ENCODE measurements around the gene VPS37C.
"Not testable (repeated sequence)": the region's sequence is repeated elsewhere in the genome, so short reads cannot be mapped to it uniquely, and the experiment has no call there.

Gene VPS37C

DNA sequence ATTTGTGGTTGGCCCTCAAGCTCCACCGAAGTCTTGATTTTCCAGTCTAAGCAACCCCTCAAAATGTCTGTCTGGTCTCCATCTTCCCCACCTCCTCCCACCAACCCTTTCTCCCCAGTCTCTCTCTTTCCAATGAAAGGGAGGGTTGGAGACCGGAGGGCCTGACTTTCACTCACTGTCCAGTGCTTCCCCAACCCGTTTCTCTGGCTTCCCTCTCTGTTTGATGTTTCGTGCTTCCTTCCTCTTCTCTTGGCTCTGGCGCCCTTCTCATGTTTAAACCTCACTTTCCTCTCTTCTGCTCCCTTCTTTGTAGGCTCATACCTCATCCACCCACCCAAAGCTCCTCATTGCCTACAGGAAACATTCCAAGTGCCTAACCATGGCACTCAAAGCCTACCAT is 11.1 kb upstream of the VPS37C start:
- DNase-seq (ENCODE audit: insufficient read length, low spot score) (no peak), FAIRE-seq (no peak)

DNA sequence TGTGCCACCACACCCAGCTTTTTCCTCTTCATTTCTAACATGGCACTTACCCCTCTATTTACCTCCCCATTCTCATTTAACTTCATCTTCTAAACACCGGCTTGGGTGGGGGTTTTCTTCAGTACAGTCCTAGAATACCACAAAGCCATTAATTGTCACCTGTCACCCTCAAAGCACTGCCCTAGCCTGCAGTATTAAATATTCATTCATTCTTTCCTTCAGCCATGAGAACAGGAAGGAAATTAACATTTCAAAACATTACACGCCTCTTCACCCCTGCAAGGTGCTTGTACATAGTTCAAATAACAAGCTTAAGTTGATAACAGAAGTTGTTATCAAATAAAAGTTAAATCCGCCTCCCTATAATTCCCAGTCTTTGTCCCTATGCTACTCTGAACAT is 10.7 kb upstream of the VPS37C start:
- DNase-seq (ENCODE audit: insufficient read length, low spot score) (no peak), FAIRE-seq (no peak)
- TF ChIP-seq, protein P1, sequence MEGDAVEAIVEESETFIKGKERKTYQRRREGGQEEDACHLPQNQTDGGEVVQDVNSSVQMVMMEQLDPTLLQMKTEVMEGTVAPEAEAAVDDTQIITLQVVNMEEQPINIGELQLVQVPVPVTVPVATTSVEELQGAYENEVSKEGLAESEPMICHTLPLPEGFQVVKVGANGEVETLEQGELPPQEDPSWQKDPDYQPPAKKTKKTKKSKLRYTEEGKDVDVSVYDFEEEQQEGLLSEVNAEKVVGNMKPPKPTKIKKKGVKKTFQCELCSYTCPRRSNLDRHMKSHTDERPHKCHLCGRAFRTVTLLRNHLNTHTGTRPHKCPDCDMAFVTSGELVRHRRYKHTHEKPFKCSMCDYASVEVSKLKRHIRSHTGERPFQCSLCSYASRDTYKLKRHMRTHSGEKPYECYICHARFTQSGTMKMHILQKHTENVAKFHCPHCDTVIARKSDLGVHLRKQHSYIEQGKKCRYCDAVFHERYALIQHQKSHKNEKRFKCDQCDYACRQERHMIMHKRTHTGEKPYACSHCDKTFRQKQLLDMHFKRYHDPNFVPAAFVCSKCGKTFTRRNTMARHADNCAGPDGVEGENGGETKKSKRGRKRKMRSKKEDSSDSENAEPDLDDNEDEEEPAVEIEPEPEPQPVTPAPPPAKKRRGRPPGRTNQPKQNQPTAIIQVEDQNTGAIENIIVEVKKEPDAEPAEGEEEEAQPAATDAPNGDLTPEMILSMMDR (IDR thresholded peaks at IDR 0.05; ENCODE audit: insufficient read depth, missing control alignments), result no peak

More for the DNA sequence above, 11.1 kb upstream of the VPS37C start:
- TF ChIP-seq, protein P1 (IDR thresholded peaks at IDR 0.05; ENCODE audit: insufficient read depth, missing control alignments), result no peak

DNA sequence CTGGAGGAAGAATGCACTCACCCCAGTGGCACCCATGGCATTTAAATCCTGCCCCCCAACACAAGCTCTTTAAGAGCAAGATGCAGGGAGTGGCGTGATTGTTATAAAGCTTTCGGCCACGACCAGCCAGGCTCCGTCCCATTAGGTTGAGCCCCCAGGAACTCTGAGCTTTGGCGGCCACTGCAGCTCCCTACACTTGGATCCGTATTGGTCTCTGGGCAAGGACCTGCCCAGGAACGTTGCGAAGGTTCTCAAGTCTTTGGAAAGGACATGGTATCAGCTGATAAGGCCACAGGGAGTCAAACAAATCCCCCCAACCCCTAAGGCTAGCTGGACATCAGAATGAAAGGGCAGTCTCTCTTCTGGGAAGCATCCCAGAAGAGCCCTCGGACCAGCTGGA is 9.3 kb upstream of the VPS37C start:
- TF ChIP-seq, protein P1 (IDR thresholded peaks at IDR 0.05; ENCODE audit: insufficient read depth, missing control alignments), result no peak

DNA sequence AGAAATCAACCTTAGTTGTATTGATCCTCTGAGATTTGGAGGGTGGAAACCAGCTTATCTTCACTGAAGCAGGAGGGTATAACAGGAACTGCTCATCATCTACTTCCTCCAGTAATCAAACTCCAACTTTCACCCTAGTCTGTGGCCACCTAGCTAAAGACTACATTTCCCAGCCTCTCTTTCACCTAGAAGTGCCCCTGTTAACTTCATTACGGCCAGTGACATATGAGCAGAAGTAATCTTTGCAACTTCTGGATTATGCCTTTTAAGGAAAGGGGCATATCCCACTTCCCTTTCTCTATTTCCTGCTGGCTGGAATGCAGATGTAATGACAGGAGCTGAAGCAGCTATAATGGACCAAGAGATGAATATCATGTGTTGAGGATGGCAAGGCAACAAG is 7.6 kb upstream of the VPS37C start:
- no peak for DNase-seq (ENCODE audit: insufficient read length, low spot score)
- FAIRE-seq, result no peak
- TF ChIP-seq, protein P1 (IDR thresholded peaks at IDR 0.05; ENCODE audit: insufficient read depth, missing control alignments), result no peak

More for the DNA sequence above, 9.3 kb upstream of the VPS37C start:
- DNase-seq (ENCODE audit: insufficient read length, low spot score) (no peak), FAIRE-seq (no peak)

DNA sequence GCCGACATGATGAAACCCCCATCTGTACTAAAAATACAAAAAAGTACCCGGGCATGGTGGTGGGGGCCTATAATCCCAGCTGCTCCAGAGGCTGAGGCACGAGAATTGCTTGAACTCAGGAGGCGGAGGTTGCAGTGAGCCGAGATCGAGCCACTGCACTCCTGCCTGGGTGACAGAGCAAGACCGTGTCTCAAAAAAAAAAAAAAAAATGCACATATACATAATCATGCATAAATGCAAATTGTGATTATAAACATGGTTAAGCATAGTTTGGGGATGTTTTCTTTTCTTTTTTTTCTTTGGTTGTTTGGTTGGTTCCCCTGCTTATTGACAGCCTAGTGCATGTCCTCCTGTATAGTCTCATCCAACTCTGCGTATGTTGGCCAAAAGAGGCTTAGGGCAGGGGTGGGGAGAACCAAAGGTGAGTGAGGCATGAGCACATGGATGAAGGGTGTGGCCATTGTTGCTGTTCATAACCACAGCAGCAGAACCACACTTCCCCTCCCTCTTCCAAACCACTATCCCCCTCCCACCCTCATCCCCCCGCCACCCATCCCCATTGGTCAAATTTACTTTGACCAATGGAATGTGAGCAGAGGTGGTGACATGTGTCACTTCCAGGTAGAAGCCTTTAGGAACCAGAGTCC is 6.9 kb upstream of the VPS37C start:
- FAIRE-seq (no peak), DNase-seq (ENCODE audit: insufficient read length, low spot score) (no peak)
- TF ChIP-seq, protein P1 (IDR thresholded peaks at IDR 0.05; ENCODE audit: insufficient read depth, missing control alignments), result no peak

DNA sequence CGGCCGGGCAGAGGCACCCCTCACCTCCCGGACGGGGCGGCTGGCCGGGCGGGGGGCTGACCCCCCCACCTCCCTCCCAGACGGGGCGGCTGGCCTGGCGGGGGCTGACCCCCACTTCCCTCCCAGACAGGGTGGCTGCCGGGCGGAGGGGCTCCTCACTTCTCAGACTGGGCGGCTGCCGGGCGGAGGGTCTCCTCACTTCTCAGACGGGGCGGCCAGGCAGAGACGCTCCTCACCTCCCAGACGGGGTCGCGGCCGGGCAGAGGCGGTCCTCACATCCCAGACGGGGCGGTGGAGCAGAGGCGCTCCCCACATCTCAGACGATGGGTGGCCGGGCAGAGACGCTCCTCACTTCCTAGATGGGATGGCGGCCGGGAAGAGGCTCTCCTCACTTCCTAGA is 5.1 kb upstream of the VPS37C start:
- not testable (repeated sequence) for FAIRE-seq; DNase-seq (ENCODE audit: insufficient read length, low spot score)

DNA sequence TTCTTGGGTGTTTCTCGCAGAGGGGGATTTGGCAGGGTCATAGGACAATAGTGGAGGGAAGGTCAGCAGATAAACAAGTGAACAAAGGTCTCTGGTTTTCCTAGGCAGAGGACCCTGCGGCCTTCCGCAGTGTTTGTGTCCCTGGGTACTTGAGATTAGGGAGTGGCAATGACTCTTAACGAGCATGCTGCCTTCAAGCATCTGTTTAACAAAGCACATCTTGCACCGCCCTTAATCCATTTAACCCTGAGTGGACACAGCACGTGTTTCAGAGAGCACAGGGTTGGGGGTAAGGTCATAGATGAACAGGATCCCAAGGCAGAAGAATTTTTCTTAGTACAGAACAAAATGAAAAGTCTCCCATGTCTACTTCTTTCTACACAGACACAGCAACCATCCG is 4.6 kb upstream of the VPS37C start:
- DNase-seq (ENCODE audit: insufficient read length, low spot score); FAIRE-seq: not testable (repeated sequence)

DNA sequence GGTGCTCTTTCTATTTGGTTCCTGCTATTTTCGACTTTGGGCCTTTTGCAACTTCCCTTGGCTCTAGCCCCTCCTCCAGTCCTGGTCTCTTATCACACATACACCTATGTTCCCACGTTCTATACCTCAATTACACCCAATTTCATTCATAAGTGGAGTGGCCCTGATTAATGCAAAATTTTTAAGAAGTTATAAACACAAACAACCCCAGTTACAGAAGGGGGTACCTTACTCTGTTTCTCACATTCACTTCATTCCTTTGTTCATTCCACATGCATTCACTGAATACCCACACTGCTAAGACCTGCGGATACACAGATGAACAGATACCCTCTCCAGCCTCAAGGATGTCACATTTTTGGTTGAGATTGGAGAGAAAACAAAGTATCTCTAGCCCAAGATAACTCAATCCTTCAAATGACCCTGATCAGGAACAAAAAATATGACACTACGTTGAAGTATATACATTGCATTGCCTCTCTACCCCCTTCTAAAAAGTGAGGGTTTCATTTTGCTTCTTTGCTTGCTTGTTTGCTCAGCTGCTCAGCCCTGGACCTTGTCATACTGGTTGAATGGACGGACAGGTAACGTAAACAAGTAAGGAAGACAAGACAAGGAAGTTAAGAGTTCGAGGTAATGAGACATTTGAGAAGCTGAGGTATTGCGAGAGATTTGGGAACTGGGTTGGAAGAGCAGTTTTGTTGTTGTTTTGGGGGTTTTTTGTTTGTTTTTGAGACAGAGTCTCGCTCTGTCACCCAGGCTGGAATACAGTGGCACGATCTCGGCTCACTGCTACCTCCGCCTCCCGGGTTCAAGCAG is 3.6 kb upstream of the VPS37C start:
- FAIRE-seq (no peak), DNase-seq (ENCODE audit: insufficient read length, low spot score) (no peak)
- TF ChIP-seq, protein P1 (IDR thresholded peaks at IDR 0.05; ENCODE audit: insufficient read depth, missing control alignments), result no peak

Data from D721Med (cell line).